ENCODE results near the gene NDNF.

DNA sequence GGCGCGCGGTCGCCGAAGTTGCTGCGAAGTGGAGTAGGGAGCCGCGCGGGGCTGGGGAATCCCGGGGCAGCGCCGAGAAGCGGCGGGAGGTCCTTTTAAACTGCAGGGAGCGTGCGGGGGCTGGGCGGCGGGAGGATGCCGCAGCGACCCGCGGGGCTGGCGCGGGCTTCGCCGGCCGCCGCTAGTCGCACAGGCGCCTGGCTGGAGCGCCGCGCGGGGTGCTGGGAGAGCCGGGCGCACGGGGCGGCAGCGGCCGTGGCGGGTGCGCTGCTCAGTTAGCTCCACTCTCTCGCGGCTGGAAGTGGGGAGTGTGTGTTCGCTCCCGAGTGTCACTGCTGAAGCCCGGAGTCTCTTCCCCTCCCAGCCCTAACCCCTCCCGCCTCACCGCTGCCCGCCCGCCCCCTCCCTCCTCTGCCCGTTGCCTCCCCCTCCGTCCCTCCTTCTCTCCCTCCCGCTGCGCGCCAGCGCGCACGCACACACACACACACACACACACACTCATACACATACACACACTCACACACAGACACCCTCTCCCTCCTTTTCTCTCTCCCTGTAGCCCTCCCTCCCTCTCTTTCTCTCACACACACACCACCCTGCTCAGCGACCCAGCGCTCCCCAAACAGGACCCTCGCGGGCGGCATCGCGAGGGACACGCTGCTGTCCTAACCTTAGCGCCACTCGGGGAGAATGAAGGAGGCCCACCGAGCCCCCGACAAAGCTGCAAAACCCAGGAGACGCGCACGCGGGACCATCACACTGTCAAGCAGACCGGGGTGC, at the start of gene NDNF:
- TF ChIP-seq, protein P1, sequence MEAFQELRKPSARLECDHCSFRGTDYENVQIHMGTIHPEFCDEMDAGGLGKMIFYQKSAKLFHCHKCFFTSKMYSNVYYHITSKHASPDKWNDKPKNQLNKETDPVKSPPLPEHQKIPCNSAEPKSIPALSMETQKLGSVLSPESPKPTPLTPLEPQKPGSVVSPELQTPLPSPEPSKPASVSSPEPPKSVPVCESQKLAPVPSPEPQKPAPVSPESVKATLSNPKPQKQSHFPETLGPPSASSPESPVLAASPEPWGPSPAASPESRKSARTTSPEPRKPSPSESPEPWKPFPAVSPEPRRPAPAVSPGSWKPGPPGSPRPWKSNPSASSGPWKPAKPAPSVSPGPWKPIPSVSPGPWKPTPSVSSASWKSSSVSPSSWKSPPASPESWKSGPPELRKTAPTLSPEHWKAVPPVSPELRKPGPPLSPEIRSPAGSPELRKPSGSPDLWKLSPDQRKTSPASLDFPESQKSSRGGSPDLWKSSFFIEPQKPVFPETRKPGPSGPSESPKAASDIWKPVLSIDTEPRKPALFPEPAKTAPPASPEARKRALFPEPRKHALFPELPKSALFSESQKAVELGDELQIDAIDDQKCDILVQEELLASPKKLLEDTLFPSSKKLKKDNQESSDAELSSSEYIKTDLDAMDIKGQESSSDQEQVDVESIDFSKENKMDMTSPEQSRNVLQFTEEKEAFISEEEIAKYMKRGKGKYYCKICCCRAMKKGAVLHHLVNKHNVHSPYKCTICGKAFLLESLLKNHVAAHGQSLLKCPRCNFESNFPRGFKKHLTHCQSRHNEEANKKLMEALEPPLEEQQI (IDR thresholded peaks at IDR 0.05) = no peak
- no peak for TF ChIP-seq LEF1 (IDR thresholded peaks at IDR 0.05)
- TF ChIP-seq, protein P2, sequence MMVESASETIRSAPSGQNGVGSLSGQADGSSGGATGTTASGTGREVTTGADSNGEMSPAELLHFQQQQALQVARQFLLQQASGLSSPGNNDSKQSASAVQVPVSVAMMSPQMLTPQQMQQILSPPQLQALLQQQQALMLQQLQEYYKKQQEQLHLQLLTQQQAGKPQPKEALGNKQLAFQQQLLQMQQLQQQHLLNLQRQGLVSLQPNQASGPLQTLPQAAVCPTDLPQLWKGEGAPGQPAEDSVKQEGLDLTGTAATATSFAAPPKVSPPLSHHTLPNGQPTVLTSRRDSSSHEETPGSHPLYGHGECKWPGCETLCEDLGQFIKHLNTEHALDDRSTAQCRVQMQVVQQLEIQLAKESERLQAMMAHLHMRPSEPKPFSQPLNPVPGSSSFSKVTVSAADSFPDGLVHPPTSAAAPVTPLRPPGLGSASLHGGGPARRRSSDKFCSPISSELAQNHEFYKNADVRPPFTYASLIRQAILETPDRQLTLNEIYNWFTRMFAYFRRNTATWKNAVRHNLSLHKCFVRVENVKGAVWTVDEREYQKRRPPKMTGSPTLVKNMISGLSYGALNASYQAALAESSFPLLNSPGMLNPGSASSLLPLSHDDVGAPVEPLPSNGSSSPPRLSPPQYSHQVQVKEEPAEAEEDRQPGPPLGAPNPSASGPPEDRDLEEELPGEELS (CRISPR knock-in tag; IDR thresholded peaks at IDR 0.05; ENCODE audit: borderline replicate concordance) = no peak
- no peak for TF ChIP-seq TCF7L2 (IDR thresholded peaks at IDR 0.05; ENCODE audit: low read depth, low read length)
- TF ChIP-seq ZNF316 (IDR thresholded peaks at IDR 0.05) = no peak
- TF ChIP-seq, protein P3, sequence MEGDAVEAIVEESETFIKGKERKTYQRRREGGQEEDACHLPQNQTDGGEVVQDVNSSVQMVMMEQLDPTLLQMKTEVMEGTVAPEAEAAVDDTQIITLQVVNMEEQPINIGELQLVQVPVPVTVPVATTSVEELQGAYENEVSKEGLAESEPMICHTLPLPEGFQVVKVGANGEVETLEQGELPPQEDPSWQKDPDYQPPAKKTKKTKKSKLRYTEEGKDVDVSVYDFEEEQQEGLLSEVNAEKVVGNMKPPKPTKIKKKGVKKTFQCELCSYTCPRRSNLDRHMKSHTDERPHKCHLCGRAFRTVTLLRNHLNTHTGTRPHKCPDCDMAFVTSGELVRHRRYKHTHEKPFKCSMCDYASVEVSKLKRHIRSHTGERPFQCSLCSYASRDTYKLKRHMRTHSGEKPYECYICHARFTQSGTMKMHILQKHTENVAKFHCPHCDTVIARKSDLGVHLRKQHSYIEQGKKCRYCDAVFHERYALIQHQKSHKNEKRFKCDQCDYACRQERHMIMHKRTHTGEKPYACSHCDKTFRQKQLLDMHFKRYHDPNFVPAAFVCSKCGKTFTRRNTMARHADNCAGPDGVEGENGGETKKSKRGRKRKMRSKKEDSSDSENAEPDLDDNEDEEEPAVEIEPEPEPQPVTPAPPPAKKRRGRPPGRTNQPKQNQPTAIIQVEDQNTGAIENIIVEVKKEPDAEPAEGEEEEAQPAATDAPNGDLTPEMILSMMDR (IDR thresholded peaks at IDR 0.05 in 2 of 3, conservative IDR thresholded peaks at IDR 0.05 in 1 of 3; ENCODE audit: insufficient read depth in 2 of 3, low read depth in 1 of 3, low read length in 3 of 3) = no peak
- TF ChIP-seq EGR1 (conservative IDR thresholded peaks at IDR 0.05) = no peak
- no peak for TF ChIP-seq CHD2 (IDR thresholded peaks at IDR 0.05; ENCODE audit: low read depth, low read length)
- TF ChIP-seq SP1 (CRISPR knock-in tag; IDR thresholded peaks at IDR 0.05) = no peak
- no peak for TF ChIP-seq EP300 (IDR thresholded peaks at IDR 0.05; ENCODE audit: low read length)
- TF ChIP-seq GABPA (tag; conservative IDR thresholded peaks at IDR 0.05; ENCODE audit: low read depth) = no peak
- no peak for TF ChIP-seq EP400 (IDR thresholded peaks at IDR 0.05)

Measured in K562 (cell line).